PC-3 (cell line): ENCODE data around the gene LRWD1.
"Not testable (repeated sequence)": the region's sequence is repeated elsewhere in the genome, so short reads cannot be mapped to it uniquely, and the experiment has no call there.

Source experiments
- CTCF ChIP-seq: fragments of 300-600 bp; sonication (generic); conservative IDR thresholded peaks from 2 replicates; pipeline ENCODE4 v1.5.1; 2017; ENCODE audit warnings: antibody characterized with exemption, low read depth, mild to moderate bottlenecking, low read length
- EZH2 ChIP-seq: fragments of 300-600 bp; sonication (generic); IDR thresholded peaks from one replicate; pipeline ENCODE4 v1.6.1; 2017; ENCODE audit warnings: antibody characterized with exemption, mild to moderate bottlenecking, low read length; ENCODE audit not compliant: unreplicated experiment
- EZH2phosphoT487 ChIP-seq: fragments of 300-600 bp; sonication (generic); IDR thresholded peaks from 2 replicates; pipeline ENCODE4 v1.6.1; 2018; ENCODE audit warnings: mild to moderate bottlenecking, antibody characterized with exemption, low read length, borderline replicate concordance

GRCh38 chr7:102503141-102503540 lies 38.4 kb downstream of the LRWD1 start:
- TF ChIP-seq CTCF, EZH2, EZH2phosphoT487: not testable (repeated sequence)
